Renal pelvis (tissue), 12 donors: ENCODE data around the gene HACL1. TPM values are rescaled to one million over a fixed set of nuclear protein-coding genes. Genes with fewer than 3 reads are reported as not detected.

ENCODE experiments used
- DNase-seq: peaks from one replicate; pipeline ENCODE4 v3.0.0-alpha.2; 2013
- long read RNA-seq, 16 experiments: transcript quantifications; one replicate each; lab custom pipeline, GENCODE V29; 2026
- polyA plus RNA-seq, 3 donors: library from polyadenylated mRNA; unstranded; fragments of 120-200 nt; gene quantifications; one replicate each; pipeline ENCODE4 v1.2.1, GENCODE V29; 2013; ENCODE audit not compliant: insufficient read length in 3 of 3

The HACL1 gene
- polyA plus RNA-seq = 10 to 100 TPM; 19.4 to 25.9 (median 25.0) TPM
- long read RNA-seq, donor 1, transcript HACL1-201 (17 exons, 2,266 nt) = major isoform, 6 of 8 reads
- long read RNA-seq, donor 1, partial matches to known transcripts = 0 of 8 reads
- long read RNA-seq, donor 1, other reads (novel, unspliced or antisense) = 0 of 8 reads
- long read RNA-seq, donor 2, partial matches to known transcripts = 0 of 4 reads
- long read RNA-seq, donor 2, other reads (novel, unspliced or antisense) = 0 of 4 reads
- long read RNA-seq, donor 3, partial matches to known transcripts = 0 of 2 reads
- long read RNA-seq, donor 3, other reads (novel, unspliced or antisense) = 0 of 2 reads
- long read RNA-seq, donor 4, partial matches to known transcripts = 0 of 2 reads
- long read RNA-seq, donor 4, other reads (novel, unspliced or antisense) = 0 of 2 reads
- long read RNA-seq, donor 5, partial matches to known transcripts = 0 of 3 reads
- long read RNA-seq, donor 5, other reads (novel, unspliced or antisense) = 0 of 3 reads
- long read RNA-seq, donor 6, partial matches to known transcripts = 0 of 3 reads
- long read RNA-seq, donor 6, other reads (novel, unspliced or antisense) = 0 of 3 reads
- long read RNA-seq, donor 7, partial matches to known transcripts = 0 of 7 reads
- long read RNA-seq, donor 7, other reads (novel, unspliced or antisense) = 0 of 7 reads
- long read RNA-seq, donor 8 = 0 reads
- long read RNA-seq, donor 9, transcript HACL1-201 (17 exons, 2,266 nt) = major isoform, 6 of 14 reads
- long read RNA-seq, donor 9, partial matches to known transcripts = 6 of 14 reads
- long read RNA-seq, donor 9, other reads (novel, unspliced or antisense) = 0 of 14 reads
- long read RNA-seq, donor 10, partial matches to known transcripts = 5 of 10 reads
- long read RNA-seq, donor 10, other reads (novel, unspliced or antisense) = 0 of 10 reads
- long read RNA-seq, donor 11, partial matches to known transcripts = 0 of 3 reads
- long read RNA-seq, donor 11, other reads (novel, unspliced or antisense) = 0 of 3 reads
- long read RNA-seq, donor 12, partial matches to known transcripts = 7 of 11 reads
- long read RNA-seq, donor 12, other reads (novel, unspliced or antisense) = 0 of 11 reads
- long read RNA-seq, donor 13, partial matches to known transcripts = 0 of 2 reads
- long read RNA-seq, donor 13, other reads (novel, unspliced or antisense) = 0 of 2 reads
- long read RNA-seq, donor 14 = 0 reads
- long read RNA-seq, donor 15, transcript HACL1-201 (17 exons, 2,266 nt) = major isoform, 5 of 5 reads
- long read RNA-seq, donor 15, partial matches to known transcripts = 0 of 5 reads
- long read RNA-seq, donor 15, other reads (novel, unspliced or antisense) = 0 of 5 reads
- long read RNA-seq, donor 16, partial matches to known transcripts = 0 of 2 reads
- long read RNA-seq, donor 16, other reads (novel, unspliced or antisense) = 0 of 2 reads

DNA sequence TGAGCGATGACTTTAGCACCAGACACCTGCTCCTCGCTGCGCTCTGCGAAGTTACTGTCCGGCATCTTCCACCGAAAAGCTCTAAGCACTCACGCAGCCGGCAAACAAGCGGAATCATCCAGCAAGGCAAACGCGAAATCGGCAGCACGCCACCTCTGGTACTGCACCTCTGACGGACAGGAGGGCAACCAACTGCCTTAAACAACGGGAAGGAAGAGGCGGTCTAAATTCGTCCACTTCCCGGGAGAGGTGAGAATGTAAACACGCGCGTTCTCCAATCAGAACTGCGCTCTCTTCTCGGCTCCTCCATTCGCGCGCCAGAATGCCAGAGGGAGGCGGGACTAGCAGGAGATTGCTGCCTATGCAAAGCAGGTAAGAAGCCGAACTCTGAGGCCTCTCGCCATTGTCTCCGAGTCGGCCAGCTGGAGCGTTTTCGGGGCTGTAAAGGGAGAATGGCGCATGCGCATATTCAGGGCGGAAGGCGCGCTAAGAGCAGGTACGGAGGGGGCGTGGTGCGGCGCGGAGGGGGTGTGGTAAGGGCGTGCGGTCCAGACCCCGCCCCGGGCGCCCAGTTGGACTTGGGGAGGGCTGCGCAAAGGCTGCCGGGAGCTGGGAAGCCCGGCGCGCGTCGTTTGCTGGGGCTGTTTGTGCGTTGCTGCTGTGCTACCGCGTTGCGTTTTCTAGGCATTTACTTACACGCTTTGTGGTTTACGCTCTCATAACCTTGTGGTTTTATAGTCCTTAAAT lies at the start of gene HACL1, which contains the start of gene BTD:
Gene HACL1, minus strand, starts transcription at position 171 of the 747 bp plus-strand sequence. Its CDS starts 106 bp downstream, at position 65.
Gene BTD, plus strand, starts transcription at position 347 of the 747 bp plus-strand sequence. CDS start 33,695 bp downstream, outside the sequence.
- peak; percentile 100 for DNase-seq

DNA sequence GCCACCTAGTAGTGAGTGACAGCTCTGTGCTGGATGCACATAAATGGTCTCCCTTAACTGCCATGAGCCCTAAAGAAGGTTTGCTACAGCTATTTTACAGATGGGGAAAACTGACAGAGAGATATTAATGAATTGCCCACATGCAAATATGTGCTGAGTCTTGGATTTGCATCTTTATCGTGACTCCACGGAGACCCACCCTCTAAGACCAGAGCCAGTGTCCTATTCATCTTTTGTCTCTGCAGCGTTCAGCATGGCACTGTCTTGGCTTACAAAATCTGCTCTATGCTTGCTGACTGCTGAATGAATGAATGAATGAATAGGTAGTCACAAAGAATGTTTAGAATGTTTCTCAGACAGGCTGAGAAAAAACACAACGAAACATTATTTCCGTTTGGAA lies 48.5 kb upstream of the HACL1 start:
- DNase-seq = no peak

DNA sequence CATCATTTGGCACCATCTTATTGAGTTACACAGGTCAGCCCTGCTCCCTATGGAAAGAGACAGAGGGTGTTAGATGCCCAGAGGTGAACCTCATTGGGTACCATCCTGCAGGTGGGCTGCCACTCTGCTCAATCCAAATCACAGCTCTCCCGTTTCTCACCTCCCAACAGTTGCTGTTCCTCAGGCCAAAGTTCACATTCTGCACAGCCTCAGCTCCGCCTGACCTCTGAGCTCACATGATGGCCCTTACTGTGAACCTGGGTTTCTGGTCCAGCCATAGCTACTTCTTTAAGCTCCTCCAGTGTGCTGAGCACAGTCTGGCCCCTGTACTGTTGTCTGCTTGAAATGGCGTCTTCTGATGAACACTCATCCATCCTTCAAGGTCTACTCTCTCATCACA lies 48.0 kb upstream of the HACL1 start:
- no peak for DNase-seq

DNA sequence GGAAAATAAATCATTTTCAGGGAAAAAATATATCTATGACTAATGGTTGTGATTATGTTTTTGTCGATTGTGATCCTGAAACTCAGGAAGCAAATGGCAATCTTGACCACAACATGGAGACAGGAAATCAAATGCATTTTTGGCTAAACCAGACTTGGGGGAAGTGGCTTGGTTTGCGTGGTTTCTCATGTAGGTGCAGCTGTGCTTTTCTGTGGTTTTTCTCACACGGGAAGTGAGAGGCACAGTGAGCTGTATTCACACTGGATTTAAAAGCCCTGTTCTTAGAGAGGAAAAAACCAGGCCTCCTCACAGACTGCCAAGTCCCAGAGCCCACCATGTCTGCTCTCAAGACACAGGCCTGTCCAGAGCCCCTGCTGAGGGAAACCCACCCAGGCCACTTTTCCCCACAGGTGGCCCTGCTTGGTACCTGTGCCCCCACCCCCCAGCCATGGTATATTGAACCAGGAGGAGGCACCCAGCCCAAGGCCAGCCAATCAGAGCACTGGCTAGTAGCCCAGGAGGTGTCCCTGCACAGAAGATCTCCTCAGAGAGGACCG lies 46.3 kb upstream of the HACL1 start:
- DNase-seq = no peak

DNA sequence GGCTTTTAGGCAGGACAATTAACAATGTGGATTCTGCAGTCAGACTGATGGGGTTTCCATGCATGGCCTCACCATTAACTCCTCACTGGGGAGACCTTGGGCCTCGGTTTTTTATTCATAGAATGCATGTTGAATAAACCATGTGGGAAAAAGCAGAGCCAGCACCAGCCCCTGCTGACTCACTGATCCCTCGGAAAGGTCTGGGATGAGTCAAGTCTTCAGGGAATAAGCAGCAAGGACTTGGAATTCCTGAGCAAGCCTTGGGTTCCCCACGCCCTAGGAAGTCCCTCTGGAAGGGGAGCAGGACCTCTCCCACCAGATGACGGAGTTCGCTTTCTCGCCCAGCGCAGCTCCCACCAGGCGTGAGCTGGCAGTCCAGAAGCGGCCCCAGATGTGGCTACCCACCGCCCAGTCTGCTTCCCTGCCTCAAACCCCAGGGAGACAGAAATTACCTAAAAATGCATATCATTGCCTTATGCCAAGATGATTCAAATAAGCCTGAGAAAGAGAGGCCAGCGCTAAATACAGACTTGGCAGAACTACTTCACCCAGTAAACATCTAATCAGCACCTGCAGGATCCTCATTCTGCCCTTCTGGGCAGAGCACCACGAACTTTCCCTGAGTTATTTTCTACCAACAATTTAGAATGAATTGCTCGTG lies 45.6 kb upstream of the HACL1 start:
- DNase-seq = no peak

DNA sequence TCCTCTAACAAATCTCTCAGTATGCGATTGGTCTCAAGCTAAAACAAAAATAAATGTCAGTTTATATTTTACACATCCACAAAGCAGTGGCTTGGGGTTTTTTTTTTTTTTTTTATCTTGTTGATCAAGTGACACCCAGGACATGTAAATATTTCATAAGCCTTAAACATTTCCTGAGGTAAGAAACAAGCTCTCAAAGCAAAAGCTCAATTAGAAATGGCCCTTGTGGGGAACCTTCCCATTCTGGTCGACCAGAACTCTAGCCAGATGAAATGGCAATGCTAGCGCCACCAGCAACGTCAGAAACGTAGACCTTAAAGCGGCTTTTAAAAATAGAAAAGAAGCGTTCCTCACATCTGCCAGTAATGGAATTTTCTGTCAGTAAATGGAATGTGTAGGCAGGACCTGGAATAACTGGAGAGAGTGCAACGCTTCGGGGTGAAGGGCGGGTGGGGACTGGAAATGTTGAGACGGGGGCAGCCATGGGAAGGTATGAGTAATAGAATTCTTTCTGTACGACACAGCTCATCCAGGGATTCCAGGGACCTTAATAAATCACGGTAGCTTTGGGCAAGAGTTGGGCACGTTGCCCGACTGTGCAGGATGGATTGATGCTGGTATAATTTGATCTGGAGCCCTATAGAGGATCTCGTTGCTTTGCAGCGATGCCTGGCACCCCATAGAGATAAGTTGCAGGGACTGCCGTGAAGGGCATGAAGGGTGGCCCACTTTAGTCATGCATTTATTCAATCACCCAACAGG lies 44.6 kb upstream of the HACL1 start:
- DNase-seq = peak; percentile 9

DNA sequence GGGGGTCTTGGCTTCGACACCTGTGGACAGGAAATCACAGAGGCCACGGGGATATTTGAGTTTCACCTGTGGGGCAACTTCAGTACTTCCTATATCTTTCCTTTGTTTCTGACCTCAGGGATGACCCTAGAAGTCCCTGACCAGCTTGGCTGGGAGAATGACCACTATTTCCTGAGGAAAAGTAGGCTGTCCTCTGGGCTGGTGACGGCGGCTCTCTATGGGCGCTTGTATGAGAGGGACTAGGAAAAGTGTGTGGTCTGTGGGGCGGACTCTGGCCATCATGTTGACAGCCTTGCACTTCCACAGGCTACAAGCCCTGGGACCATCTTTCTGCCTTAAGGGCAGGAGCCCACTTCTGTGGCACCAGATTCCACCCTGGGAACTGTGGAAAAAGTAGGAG lies 43.9 kb upstream of the HACL1 start:
- no peak for DNase-seq

DNA sequence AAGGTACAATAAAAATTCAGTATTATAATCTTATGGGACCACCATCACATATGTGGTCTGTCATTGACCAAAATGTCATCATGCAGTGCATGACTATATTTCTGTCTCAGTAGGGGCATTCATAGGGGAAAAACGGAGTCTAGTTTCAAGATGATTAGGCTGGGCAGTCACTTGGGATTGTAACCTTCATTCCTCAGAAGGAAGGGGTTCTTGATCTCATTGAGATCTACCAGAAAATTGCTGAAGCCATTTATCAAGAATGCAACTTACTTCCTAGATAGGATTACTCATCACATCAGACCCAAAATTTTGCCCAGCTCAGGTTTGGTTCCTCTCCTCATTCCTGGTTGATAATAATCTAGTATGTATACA lies 37.5 kb upstream of the HACL1 start:
- no peak for DNase-seq

DNA sequence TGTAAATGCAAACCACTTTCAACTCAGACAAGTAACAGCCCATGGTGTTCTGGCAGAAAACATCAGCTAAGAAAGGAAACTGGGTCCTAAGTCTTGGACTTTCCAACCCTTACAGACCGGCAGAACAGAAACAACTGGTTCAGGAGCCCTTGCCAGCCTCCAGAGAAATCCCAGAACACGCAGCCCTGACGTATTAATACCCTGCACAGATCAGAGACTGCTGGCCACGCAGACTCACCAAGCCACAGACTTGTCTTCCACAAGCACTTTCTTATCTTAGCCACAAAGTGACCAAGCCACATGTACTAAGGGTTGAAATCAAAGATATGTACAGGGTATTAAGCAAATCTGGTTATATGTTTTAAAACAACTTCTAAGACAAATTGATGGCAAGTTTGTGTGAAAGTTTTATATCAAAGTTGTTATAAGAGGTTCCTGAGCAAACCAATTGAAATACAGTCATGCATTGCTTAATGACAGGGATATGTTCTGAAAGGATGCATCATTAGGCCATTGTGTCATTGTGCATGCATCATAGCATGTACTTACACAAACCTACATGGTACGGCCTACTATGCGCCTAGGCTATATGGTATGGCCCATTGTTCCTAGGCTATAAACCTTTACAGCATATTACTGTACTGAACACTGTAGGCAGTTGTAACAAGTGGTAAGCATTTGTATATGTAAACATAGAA lies 37.0 kb upstream of the HACL1 start:
- DNase-seq = no peak

DNA sequence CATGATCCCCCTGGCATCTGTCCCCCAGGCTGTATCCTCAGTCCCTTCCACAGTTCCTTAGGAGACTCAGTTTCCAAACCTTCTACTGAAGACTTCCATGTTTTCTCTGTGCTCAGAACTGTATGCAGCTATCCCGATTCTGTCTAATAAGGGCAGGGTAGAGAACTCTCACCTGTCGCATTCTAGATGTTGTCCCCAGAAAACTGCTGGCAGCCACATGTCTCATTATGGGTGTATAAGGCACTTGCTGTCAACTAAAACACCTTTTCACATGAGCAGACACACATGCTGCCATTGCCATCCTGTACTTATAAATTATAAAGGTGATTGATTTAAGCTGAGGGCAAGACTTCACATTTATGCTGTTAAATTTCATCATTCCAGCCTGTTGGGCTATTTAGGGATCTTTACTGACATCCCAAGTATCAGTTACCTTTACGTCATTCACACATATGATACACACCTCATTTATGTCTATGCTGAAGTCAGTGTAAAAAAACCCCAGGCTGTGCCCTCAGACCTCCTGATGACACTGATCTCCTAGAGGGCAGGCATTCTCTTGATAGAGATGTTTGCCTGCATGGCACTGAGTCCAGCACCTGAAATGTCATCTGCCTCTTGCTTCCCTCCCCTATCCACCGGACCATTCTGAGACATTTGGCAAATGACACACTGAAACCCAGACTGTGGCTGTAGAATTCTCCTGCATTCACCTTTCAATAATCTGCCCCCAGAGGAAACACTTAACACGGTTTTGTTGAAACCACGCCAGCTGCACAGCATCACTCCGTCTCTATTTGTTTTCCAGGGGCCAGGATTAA lies 36.0 kb upstream of the HACL1 start:
- DNase-seq = no peak

DNA sequence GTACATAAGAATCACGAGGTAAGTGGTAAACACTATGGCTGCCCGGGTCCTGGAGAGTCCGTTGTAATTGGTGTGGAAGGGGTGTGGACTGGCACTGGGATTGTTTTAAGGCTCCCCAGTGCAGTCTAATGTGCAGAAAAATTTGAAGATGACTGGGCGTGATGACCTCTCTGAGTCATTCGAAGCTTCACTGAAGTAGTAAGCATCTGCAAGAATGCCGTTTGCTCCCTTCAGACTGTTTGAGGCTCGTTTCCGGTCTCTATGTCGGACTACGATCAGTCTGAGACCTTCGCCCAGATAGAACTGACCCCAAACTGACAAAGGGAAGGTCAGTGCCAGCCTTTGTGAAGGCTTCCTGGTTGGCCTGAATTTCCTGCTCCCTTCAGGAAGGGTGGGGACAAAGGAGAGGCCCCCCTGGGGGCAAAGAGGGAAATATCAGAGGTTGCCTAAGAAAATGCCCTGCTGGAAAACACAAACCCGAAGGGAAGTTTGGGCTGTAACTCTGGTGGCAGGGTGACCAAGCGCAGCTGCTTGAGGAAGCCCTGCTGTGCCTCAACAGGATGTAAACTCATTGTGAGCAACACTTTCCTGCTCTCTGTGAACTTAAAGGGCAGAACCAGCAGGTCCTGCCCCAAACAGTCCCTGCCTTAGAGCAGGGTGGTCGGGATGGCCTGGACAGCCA lies 34.8 kb upstream of the HACL1 start:
- peak; percentile 23 for DNase-seq

DNA sequence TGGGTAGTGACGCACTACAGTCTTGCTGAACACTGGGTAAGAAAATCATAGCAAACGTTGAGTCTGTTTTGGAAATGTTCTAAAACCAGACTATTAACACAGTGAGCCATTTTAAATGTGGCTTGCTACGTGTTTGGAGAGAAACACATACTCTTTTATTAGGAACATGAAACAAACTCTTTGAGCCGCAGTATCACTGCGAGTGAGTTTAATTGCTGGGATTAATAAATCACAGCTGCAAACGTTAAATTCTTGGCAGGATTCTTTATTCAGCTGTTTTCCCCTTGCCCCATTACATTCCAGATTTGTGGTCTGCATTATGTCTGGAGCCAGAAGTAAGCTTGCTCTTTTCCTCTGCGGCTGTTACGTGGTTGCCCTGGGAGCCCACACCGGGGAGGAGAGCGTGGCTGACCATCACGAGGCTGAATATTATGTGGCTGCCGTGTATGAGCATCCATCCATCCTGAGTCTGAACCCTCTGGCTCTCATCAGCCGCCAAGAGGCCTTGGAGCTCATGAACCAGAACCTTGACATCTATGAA lies 33.8 kb upstream of the HACL1 start:
- peak; percentile 76 for DNase-seq

DNA sequence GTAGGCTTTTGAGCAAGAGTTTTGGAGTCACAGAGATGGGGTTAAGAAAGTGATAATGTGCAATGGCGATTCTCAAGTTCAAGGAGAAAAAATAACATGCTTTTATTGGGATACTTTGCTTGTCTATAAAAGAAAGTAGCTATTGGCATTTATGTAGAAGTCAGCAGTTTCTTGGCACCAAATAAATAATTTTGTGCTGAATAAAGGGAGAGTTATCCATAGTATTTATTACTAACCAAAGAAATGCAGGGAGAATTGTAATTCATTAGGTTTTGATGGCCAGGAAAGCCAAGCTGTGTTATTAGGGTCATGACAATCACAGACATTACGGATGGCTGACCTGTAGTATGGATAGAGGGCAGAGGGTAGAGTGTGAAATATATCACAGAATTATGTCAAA lies 33.3 kb upstream of the HACL1 start:
- no peak for DNase-seq

DNA sequence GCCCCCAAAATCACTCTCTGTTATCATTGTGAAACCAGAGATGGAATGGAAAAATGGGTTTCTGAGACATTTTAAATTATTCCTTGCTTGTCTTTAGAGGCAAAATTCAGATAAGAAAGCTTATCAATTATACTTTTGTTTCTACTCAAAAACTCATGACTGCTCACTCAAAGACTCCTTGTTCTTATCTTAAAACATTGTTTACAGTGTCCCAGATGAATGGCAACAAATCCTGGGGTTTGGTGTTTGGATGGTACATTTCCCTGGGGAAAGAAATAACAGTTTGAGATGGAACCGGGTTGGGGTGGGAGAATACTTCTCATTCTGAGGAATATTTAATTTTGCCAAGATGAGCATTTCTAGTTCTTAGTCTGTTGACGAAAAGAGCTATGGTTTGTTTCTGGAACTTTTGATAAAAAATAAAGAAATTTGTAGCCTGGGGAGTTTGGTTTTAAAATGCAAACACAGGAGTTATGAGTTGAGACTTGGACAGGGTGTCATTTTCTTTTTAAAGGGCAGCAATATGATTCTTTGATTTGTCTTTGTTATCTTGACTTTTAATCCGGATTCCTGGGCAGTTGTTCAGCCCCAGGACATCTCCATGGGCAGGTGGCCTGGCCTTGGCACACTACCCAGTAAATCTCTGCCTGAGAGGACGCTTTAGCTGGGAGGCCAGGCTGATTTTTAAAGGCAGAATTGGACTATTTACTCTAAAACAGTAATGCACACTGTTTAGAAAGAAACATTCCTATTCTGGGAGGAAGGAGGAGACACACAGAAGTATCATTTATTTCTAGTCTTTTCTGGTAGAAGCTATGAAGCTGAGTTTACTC lies 32.6 kb upstream of the HACL1 start:
- DNase-seq = no peak

DNA sequence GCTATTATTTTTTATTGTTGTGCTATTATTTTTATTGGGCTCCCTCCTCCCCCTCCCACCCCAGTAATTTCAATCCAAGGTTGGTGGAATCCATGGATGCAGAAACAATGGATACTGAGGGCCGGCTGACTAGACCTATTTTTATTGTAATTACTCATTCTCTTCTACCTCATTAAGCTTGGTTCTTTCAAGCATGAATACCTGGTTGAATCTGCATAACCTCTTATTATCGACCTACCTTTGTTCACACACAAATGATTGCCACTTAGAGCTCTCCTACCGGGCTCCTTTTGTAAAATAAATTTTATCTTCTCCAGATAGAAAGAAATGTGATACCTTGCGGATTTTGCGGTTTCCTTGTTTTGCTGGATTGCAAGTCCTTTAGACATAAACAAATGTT lies 31.8 kb upstream of the HACL1 start:
- DNase-seq = no peak

DNA sequence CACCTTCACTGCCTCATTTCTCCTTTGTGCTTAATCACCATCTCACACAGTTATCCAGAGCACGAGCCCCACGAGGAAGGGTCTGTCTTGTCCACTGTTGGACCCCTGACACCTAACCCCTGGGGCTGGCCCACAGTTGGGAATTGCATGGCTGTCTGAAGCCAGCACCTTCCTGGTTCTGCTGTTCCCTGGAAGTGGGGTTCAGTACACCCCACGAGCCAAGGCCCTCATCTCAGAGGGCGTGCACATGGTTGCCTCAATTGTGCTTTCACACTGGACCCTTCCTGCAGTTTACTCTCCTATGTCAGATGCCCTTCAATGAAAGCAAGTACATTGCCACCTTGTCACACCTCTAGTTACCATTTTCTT lies 30.8 kb upstream of the HACL1 start:
- DNase-seq = no peak
